Osteocyte (in vitro differentiated cells): ENCODE results near the gene CATSPERZ. TPM values are rescaled to one million over a fixed set of nuclear protein-coding genes. Genes with fewer than 3 reads are reported as not detected.
A peak's percentile ranks its signal among the peaks of the same experiment; 100 is the strongest.
"Not testable (repeated sequence)": the region's sequence is repeated elsewhere in the genome, so short reads cannot be mapped to it uniquely, and the experiment has no call there.

Source experiments
- DNase-seq: peaks from one replicate; pipeline ENCODE4 v3.0.0; 2021; ENCODE audit warnings: mixed read lengths; ENCODE audit not compliant: unreplicated experiment; ENCODE audit errors: extremely low spot score
- H3K27ac Mint-ChIP-seq: one replicate; pipeline ENCODE4 v1.8.0; 2021; ENCODE audit warnings: mild to moderate bottlenecking, mixed read lengths; ENCODE audit not compliant: unreplicated experiment
- H3K27me3 Mint-ChIP-seq: one replicate; pipeline ENCODE4 v1.8.0; 2021; ENCODE audit warnings: mixed read lengths; ENCODE audit not compliant: unreplicated experiment
- H3K36me3 Mint-ChIP-seq: one replicate; pipeline ENCODE4 v1.8.0; 2021; ENCODE audit warnings: mixed read lengths; ENCODE audit not compliant: unreplicated experiment
- H3K4me1 Mint-ChIP-seq: one replicate; pipeline ENCODE4 v1.8.0; 2021; ENCODE audit warnings: mixed read lengths; ENCODE audit not compliant: unreplicated experiment
- H3K4me3 Mint-ChIP-seq: one replicate; pipeline ENCODE4 v1.8.0; 2021; ENCODE audit warnings: mild to moderate bottlenecking, moderate library complexity, mixed read lengths; ENCODE audit not compliant: unreplicated experiment
- H3K9me3 Mint-ChIP-seq: one replicate; pipeline ENCODE4 v1.8.0; 2021; ENCODE audit warnings: mixed read lengths; ENCODE audit not compliant: unreplicated experiment
- total RNA-seq: library from RNA; stranded (reverse); gene quantifications from 2 replicates; pipeline ENCODE4 v1.2.1, GENCODE V29; 2021
- TF ChIP-seq, protein P1 (sequence below): fragments of 200-600 bp; sonication (generic); IDR thresholded peaks from 2 replicates; pipeline ENCODE4 v1.5.0; 2021; ENCODE audit warnings: antibody characterized with exemption, mild to moderate bottlenecking, moderate library complexity

CATSPERZ gene
- total RNA-seq, 1 donor from 2014 or later = not detected

DNA sequence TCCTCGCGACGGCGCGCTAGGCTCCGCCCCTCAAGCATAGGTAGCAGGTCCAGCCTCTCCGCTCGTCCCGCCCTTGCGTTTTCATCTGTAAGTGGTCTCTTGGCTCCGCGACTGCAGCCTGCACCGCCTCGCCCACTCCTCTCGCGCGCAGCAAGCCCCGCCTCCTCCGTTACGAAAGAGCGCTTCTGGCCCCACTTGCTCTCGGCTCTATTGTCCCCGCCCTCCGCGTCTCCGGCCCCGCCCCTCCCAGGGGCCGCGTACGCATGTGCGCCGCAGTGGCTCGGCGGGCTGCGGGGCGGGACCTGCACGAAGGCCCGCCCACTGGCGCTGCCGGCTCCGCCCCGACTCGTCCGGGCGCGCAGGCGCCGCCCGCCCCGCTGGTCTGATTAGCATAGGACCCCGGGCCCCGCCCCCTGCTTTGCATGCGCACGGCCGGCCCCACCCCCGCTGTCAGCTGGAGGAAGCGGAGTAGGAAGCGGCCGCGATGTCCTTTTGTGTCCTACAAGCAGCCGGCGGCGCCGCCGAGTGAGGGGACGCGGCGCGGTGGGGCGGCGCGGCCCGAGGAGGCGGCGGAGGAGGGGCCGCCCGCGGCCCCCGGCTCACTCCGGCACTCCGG lies 5.0 kb downstream of the CATSPERZ start, which contains the start of gene ESRRA:
ESRRA (plus strand) TSS at position 450 of the 616 bp plus-strand sequence. CDS start 1,656 bp downstream, outside the sequence.
- Mint-ChIP-seq H3K27ac (peak within 1 kb of the TSS; percentile 96), H3K4me3 (peak within 1 kb of the TSS; percentile 91), H3K9me3 (no peaks in the 10 kb centered on the region), H3K36me3 (no peaks in the 10 kb centered on the region), H3K27me3 (peaks cover 3% of the 10 kb centered on the region), H3K4me1 (peaks cover 25% of the 10 kb centered on the region)
- TF ChIP-seq, protein P1, sequence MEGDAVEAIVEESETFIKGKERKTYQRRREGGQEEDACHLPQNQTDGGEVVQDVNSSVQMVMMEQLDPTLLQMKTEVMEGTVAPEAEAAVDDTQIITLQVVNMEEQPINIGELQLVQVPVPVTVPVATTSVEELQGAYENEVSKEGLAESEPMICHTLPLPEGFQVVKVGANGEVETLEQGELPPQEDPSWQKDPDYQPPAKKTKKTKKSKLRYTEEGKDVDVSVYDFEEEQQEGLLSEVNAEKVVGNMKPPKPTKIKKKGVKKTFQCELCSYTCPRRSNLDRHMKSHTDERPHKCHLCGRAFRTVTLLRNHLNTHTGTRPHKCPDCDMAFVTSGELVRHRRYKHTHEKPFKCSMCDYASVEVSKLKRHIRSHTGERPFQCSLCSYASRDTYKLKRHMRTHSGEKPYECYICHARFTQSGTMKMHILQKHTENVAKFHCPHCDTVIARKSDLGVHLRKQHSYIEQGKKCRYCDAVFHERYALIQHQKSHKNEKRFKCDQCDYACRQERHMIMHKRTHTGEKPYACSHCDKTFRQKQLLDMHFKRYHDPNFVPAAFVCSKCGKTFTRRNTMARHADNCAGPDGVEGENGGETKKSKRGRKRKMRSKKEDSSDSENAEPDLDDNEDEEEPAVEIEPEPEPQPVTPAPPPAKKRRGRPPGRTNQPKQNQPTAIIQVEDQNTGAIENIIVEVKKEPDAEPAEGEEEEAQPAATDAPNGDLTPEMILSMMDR = no peak
- peak; percentile 100 for DNase-seq

DNA sequence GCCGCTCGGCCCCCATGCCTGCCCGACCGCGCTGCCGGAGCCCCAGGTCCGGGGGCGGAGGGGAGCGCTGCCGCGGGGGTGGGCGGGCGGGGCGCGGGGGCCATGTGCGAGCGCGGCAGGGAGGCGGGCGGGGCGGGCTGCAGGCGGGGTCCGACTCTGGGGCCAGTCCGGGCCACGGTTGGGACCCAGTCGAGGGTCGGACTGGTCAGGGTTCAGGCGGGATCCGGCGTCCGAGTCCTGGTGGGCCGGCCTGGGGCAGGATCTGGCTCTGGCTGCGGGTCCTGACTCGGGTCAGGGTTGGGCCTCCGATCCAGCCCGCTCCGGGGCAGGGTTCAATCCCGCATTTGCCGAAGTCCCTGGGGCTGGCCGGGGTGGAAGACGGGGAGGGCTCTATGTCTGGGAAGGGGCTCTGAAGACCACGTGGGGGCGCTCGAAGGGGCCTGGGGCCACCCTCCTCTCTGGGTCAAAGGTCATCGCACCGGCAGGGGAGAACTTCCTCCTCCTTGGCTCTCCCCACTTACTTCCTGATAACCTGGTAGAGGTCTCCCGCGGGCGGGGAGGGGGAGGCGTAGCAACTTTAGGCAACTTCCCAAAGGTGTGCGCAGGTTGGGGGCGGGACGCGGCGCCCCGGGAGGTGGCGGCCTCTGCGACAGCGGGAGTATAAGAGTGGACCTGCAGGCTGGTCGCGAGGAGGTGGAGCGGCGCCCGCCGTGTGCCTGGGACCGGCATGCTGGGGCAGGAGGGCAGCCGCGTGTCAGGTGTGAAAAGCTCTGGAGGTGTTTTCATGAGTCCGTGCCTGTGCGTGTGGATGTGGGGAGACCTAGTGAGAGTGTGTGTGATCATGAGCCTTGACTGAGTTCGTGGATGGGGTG lies 5.8 kb downstream of the CATSPERZ start:
- H3K9me3 Mint-ChIP-seq = no peaks in the 10 kb centered on the region
- H3K27ac Mint-ChIP-seq = peak overlapping the region; percentile 75
- H3K36me3 Mint-ChIP-seq = no peaks in the 10 kb centered on the region
- peak overlapping the region; percentile 91 for H3K4me3 Mint-ChIP-seq
- TF ChIP-seq, protein P1 = peak; percentile 48
- peaks cover 18% of the 10 kb centered on the region for H3K4me1 Mint-ChIP-seq
- no peaks in the 10 kb centered on the region for H3K27me3 Mint-ChIP-seq
- DNase-seq = no peak

DNA sequence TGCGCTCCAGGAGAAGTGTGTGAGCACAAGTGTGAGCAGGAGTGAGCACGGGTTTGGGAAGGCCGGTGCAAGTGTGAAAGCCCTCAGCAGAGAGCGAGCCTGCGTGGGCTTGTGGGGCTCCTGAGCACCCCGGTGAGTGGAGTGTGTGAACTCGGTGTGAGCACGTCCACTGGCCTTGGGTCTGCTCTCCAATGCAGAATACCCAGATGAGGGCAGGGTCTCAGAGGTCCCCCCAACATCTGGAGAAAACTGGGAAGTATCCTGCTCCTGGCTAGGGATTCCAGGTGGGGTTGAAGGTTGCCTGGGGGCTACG lies 6.4 kb downstream of the CATSPERZ start:
- Mint-ChIP-seq H3K9me3 (no peaks in the 10 kb centered on the region), H3K27ac (peak overlapping the region; percentile 75), H3K4me1 (peaks cover 18% of the 10 kb centered on the region), H3K36me3 (no peaks in the 10 kb centered on the region), H3K27me3 (no peaks in the 10 kb centered on the region), H3K4me3 (peak overlapping the region; percentile 91)
- DNase-seq = no peak
- TF ChIP-seq, protein P1 = no peak

DNA sequence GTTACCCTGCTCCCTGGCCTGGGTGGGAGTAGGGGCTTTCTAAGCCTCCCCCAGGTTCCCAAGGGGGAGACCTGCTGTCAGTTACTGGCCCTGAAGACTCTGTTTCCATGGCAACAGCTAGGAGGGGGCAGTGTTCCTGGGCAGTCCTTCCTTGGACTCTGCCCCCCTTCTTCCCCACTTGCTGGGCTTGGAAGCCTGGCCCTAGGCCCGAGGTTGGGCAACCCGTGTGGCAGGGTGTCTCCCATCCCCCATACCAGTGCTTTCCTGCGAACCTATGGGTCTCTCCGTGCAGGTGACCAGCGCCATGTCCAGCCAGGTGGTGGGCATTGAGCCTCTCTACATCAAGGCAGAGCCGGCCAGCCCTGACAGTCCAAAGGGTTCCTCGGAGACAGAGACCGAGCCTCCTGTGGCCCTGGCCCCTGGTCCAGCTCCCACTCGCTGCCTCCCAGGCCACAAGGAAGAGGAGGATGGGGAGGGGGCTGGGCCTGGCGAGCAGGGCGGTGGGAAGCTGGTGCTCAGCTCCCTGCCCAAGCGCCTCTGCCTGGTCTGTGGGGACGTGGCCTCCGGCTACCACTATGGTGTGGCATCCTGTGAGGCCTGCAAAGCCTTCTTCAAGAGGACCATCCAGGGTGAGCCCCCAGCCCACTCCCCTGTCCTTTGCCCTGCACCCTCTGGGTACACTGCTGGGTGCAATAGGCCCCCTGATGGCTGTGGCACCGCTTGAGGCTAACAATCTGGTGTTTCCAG lies 6.9 kb downstream of the CATSPERZ start:
- DNase-seq = no peak
- TF ChIP-seq, protein P1 = no peak
- no peaks in the 10 kb centered on the region for H3K9me3 Mint-ChIP-seq
- peak overlapping the region; percentile 91 for H3K4me3 Mint-ChIP-seq
- H3K36me3 Mint-ChIP-seq = no peaks in the 10 kb centered on the region
- H3K4me1 Mint-ChIP-seq = peaks cover 18% of the 10 kb centered on the region
- H3K27ac Mint-ChIP-seq = peak overlapping the region; percentile 47
- no peaks in the 10 kb centered on the region for H3K27me3 Mint-ChIP-seq

DNA sequence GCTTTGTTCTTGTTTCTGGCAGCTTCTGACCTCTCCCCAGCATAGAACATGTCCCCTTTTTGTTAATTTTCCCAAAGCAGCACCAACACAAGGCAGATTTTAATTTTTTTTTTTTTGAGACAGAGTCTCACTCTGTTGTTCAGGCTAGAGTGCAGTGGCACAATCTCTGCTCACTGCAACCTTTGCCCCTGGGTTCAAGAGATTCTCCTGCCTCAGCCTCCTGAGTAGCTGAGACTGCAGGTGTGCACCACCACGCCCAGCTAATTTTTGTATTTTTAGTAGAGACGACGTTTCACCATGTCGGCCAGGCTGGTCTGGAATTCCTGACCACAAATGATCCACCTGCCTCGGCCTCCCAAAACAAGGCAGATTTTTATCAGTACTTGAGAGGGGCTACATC lies 7.6 kb downstream of the CATSPERZ start:
- not testable (repeated sequence) for DNase-seq, H3K27me3 Mint-ChIP-seq, H3K36me3 Mint-ChIP-seq, H3K9me3 Mint-ChIP-seq, H3K27ac Mint-ChIP-seq, H3K4me3 Mint-ChIP-seq
- peaks cover 18% of the 10 kb centered on the region for H3K4me1 Mint-ChIP-seq
